ENCODE data around the gene PFDN6. TPM values are rescaled to one million over a fixed set of nuclear protein-coding genes. Genes with fewer than 3 reads are reported as not detected.
"Not testable (repeated sequence)": the region's sequence is repeated elsewhere in the genome, so short reads cannot be mapped to it uniquely, and the experiment has no call there.

PFDN6 gene
- polyA plus RNA-seq, 4 donors: 83.9 to 183 (median 147) TPM

- FAIRE-seq (no peak), DNase-seq (peak in 1 of 2 donors; percentile 43)
- H3K36me3 ChIP-seq (ENCODE audit: control insufficient read depth in 3 of 3, insufficient read depth in 2 of 3, low read depth in 1 of 3, low read length in 3 of 3): peaks cover 13 to 53% (median 17%) of the 10 kb centered on the region in 3 donors
- peak overlapping the region; percentile 60 to 85 (median 69) for H3K4me3 ChIP-seq (ENCODE audit: low read depth in 1 of 3, low read length in 3 of 3)
- no peaks in the 10 kb centered on the region for H3K27me3 ChIP-seq (ENCODE audit: control insufficient read depth in 3 of 3, insufficient read depth in 3 of 3, low read length in 3 of 3)
- peaks cover 0 to 36% (median 2%) of the 10 kb centered on the region in 3 donors for H3K4me1 ChIP-seq (ENCODE audit: control insufficient read depth in 3 of 3, insufficient read depth in 2 of 3, low read depth in 1 of 3, low read length in 2 of 3)
- 0 to 2% (median 1%) methylated on average over 7 of the region's 7 CpGs for WGBS, 3 donors
- H3K9me3 ChIP-seq (ENCODE audit: control insufficient read depth in 2 of 2, insufficient read depth in 1 of 2, low read depth in 1 of 2, low read length in 1 of 2): no peaks in the 10 kb centered on the region
- peak overlapping the region; percentile 87 to 99 (median 91) for H3K27ac ChIP-seq (ENCODE audit: low read depth in 1 of 3, low read length in 2 of 3)
Observed at GRCh38 chr6:33271117-33271467, 18.3 kb upstream of the PFDN6 start.

DNA sequence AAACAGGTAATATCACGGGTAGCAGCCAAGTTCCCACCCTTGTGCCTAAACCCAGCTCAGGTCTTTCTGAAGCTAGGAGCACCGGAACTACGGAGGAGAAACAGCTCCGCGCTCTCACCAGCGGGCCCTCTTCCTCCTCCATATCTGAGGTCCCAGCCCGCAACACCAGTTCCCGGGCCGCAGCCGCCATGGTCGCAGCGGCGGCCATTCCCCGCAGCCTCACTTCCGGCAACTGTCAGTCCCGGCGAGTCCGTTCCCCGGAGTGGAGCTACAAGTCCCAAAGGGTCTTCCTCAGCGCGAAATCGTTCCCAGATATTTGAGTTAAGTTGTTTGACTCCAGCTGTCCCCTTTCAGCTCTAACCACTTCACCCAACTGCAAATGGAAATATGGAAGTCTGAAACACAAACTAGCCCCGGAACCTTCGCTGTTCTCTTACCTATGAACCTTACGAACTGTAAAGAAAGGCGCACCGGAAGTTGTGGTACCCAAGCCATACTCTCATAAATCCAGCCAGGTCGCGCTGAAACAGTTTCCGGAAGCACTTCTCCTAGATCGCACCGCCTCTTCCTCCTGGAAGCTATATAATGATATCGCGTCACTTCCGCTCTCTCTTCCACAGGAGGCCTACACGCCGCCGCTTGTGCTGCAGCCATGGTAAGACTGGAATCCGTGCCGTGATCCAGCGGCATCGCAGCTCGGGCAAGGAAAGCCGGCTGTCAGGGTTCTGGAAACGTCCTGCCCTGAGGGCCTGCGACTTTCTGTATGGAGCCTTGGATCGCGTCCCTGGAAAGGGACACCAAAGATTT, 17.7 kb upstream of the PFDN6 start, which contains the start of the genes RPS18 and VPS52:
TSS of gene RPS18 (plus strand) at position 608 of the 807 bp plus-strand sequence. CDS start at position 653, 45 bp downstream.
TSS of gene VPS52 (minus strand) at position 409 of the 807 bp plus-strand sequence. CDS start at position 208, 201 bp downstream.
- H3K27me3 ChIP-seq (ENCODE audit: control insufficient read depth in 3 of 3, insufficient read depth in 3 of 3, low read length in 3 of 3): no peaks in the 10 kb centered on the region
- FAIRE-seq: no peak
- no peaks in the 10 kb centered on the region for H3K9me3 ChIP-seq (ENCODE audit: control insufficient read depth in 2 of 2, insufficient read depth in 1 of 2, low read depth in 1 of 2, low read length in 1 of 2)
- H3K27ac ChIP-seq (ENCODE audit: low read depth in 1 of 3, low read length in 2 of 3): peak within 1 kb of the TSS; percentile 87 to 99 (median 91)
- 0% methylated on average over 48 of the region's 48 CpGs for whole genome bisulfite sequencing, 3 donors
- H3K4me3 ChIP-seq (ENCODE audit: low read depth in 1 of 3, low read length in 3 of 3): peak within 1 kb of the TSS; percentile 60 to 85 (median 69)
- peak; percentile 98 to 99 for DNase-seq
- peaks cover 13 to 53% (median 14%) of the 10 kb centered on the region in 3 donors for H3K36me3 ChIP-seq (ENCODE audit: control insufficient read depth in 3 of 3, insufficient read depth in 2 of 3, low read depth in 1 of 3, low read length in 3 of 3)
- peaks cover 0 to 41% (median 2%) of the 10 kb centered on the region in 3 donors for H3K4me1 ChIP-seq (ENCODE audit: control insufficient read depth in 3 of 3, insufficient read depth in 2 of 3, low read depth in 1 of 3, low read length in 2 of 3)

- DNase-seq (no peak), FAIRE-seq (no peak)
- Histone ChIP-seq H3K4me1 (ENCODE audit: control insufficient read depth in 3 of 3, insufficient read depth in 2 of 3, low read depth in 1 of 3, low read length in 2 of 3) (peaks cover 0 to 44% (median 2%) of the 10 kb centered on the region in 3 donors), H3K36me3 (ENCODE audit: control insufficient read depth in 3 of 3, insufficient read depth in 2 of 3, low read depth in 1 of 3, low read length in 3 of 3) (peaks cover 5 to 48% (median 6%) of the 10 kb centered on the region in 3 donors), H3K27ac (ENCODE audit: low read depth in 1 of 3, low read length in 2 of 3) (peak overlapping the region; percentile 66 to 88 (median 82)), H3K9me3 (ENCODE audit: control insufficient read depth in 2 of 2, insufficient read depth in 1 of 2, low read depth in 1 of 2, low read length in 1 of 2) (no peaks in the 10 kb centered on the region), H3K4me3 (ENCODE audit: low read depth in 1 of 3, low read length in 3 of 3) (peak overlapping the region; percentile 60 to 69 (median 64)), H3K27me3 (ENCODE audit: control insufficient read depth in 3 of 3, insufficient read depth in 3 of 3, low read length in 3 of 3) (no peaks in the 10 kb centered on the region)
- WGBS, 3 donors: 2 to 5% (median 4%) methylated on average over 22 of the region's 22 CpGs
Observed at GRCh38 chr6:33272275-33273128, 16.9 kb upstream of the PFDN6 start.

DNA sequence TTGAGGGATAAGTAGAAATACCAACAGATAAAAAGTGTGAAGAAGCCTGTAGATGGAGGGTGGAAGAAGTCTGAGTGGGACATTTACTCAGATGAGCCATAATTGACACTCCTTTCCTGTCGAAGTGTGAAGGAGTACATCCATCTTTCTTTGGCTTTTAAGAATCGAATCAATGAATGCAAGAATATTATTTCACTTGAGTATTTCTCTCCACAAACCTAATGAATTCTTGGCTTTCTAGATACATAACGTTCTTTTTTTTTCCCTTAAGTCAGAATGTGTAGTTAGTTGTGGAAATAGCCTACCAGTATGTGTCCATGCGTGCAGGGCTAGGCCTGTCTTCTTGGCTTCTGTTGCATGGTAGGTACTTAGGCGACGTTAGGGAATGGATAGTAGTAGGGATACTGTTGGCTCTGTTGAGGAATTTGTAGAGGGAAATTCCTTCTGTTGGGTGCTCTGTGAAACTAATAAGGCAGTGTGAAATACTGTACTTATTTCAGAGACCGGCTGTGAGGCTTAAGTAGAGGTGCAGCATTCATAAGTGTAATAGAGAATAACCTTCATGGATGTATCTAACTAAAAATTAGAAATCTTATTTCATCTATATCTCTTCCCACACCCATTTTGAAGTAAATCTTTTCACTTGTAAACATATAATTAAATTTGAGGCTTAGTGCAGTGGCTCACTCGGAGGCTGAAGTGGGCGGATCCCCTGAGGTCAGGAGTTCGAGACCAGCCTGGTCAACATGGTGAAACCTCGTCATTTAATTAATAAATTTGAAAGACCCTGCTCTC, 16.1 kb upstream of the PFDN6 start:
- Histone ChIP-seq H3K4me1 (ENCODE audit: control insufficient read depth in 3 of 3, insufficient read depth in 2 of 3, low read depth in 1 of 3, low read length in 2 of 3) (peaks cover 0 to 48% (median 2%) of the 10 kb centered on the region in 3 donors), H3K27me3 (ENCODE audit: control insufficient read depth in 3 of 3, insufficient read depth in 3 of 3, low read length in 3 of 3) (no peaks in the 10 kb centered on the region), H3K27ac (ENCODE audit: low read depth in 1 of 3, low read length in 2 of 3) (peak overlapping the region in 2 of 3 donors; percentile 82 to 88), H3K9me3 (ENCODE audit: control insufficient read depth in 2 of 2, insufficient read depth in 1 of 2, low read depth in 1 of 2, low read length in 1 of 2) (no peaks in the 10 kb centered on the region), H3K4me3 (ENCODE audit: low read depth in 1 of 3, low read length in 3 of 3) (peak overlapping the region in 2 of 3 donors; percentile 60 to 69), H3K36me3 (ENCODE audit: control insufficient read depth in 3 of 3, insufficient read depth in 2 of 3, low read depth in 1 of 3, low read length in 3 of 3) (peaks cover 0 to 48% (median 6%) of the 10 kb centered on the region in 3 donors)
- DNase-seq: no peak
- no peak for FAIRE-seq
- WGBS, 3 donors: 16 to 38% (median 20%) methylated on average over 11 of the region's 11 CpGs

DNA sequence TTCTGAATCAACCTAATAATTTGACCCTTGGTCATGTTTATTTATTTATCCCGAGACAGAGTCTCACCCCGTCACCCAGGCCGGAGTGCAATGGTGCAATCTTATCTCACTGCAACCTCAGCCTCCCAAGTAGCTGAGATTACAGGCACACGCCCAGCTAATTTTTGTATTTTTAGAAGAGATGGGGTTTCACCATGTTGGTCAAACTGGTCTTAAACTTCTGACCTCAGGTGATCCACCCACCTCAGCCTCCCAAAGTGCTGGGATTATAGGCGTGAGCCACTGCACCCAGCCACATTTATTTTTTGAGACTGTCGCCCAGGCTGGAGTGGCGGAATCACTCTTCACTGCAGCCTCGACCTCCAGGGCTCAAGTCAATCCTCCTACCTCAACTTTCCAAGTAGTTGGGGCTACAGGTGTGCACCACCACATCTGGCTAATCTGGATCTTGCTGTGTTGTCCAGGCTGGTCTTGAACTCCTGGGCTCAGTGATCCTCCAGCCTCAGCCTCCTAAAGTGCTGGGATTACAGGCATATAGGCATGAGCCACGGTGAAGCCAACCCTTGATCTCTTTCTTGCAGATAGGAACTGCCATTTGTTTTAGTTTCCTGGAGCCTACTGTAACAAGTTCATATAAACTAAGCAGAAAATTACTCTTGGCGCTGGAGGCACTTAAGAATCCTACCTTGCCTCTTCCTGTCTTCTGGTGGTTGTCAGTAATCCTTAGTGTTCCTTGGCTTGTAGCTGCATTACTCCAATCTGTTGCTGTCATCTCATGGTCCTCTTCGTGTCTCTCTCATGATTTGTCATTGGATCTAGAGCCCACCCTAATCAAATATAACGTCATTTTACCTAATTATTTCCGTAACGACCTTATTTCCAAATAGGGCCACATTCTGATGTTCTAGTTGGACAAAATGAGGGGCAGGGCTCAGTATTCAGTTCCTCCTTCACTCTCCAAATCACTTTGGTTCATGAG, 15.2 kb upstream of the PFDN6 start:
- DNase-seq (peak in 1 of 2 donors; percentile 33), FAIRE-seq (no peak)
- H3K4me3 ChIP-seq (ENCODE audit: low read depth in 1 of 3, low read length in 3 of 3): peak overlapping the region in 1 of 3 donors; percentile 8
- peaks cover 0 to 48% (median 2%) of the 10 kb centered on the region in 3 donors for H3K4me1 ChIP-seq (ENCODE audit: control insufficient read depth in 3 of 3, insufficient read depth in 2 of 3, low read depth in 1 of 3, low read length in 2 of 3)
- H3K27me3 ChIP-seq (ENCODE audit: control insufficient read depth in 3 of 3, insufficient read depth in 3 of 3, low read length in 3 of 3): no peaks in the 10 kb centered on the region
- H3K27ac ChIP-seq (ENCODE audit: low read depth in 1 of 3, low read length in 2 of 3): peak overlapping the region in 1 of 3 donors; percentile 47
- peaks cover 1 to 51% (median 4%) of the 10 kb centered on the region in 3 donors for H3K36me3 ChIP-seq (ENCODE audit: control insufficient read depth in 3 of 3, insufficient read depth in 2 of 3, low read depth in 1 of 3, low read length in 3 of 3)
- H3K9me3 ChIP-seq (ENCODE audit: control insufficient read depth in 2 of 2, insufficient read depth in 1 of 2, low read depth in 1 of 2, low read length in 1 of 2): no peaks in the 10 kb centered on the region
- 27 to 48% (median 31%) methylated on average over 14 of the region's 14 CpGs for WGBS, 3 donors

DNA sequence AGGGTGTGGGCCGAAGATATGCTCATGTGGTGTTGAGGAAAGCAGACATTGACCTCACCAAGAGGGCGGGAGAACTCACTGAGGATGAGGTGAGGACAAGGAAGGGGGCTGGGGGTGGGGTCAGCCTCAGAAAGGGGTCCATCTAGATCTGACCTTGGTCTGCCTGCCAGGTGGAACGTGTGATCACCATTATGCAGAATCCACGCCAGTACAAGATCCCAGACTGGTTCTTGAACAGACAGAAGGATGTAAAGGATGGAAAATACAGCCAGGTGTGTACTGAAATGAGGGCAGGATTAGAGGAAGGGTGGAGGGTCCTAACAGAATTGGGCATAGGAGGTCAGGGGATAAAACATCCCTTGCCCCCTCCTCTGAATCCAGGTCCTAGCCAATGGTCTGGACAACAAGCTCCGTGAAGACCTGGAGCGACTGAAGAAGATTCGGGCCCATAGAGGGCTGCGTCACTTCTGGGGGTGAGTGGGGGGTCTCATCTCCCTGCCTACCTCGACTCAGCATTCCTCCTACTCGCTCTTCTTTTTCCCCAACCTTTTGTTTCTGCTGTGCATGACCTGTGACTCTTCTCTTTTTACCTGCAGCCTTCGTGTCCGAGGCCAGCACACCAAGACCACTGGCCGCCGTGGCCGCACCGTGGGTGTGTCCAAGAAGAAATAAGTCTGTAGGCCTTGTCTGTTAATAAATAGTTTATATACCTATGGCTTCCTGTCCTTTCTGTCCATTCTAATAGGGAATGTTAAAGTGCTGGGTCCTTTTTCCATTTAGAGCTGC, 13.4 kb upstream of the PFDN6 start:
- not testable (repeated sequence) for DNase-seq

DNA sequence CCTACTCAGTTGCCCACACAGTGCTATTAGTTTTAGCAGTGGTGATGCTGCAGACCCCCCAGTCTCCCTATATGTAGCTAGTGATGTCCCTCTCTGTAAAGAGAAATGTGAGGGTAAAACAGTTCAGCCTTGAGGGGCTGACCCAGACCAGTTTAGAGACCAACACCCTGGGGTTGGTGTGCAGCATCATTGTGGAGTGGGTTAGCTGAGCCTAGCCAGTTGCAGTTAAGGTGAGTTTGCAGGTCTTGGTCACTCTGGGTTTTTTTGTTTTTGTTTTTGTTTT, 12.9 kb upstream of the PFDN6 start:
- no peaks in the 10 kb centered on the region for H3K9me3 ChIP-seq (ENCODE audit: control insufficient read depth in 2 of 2, insufficient read depth in 1 of 2, low read depth in 1 of 2, low read length in 1 of 2)
- no peaks in the 10 kb centered on the region for H3K27me3 ChIP-seq (ENCODE audit: control insufficient read depth in 3 of 3, insufficient read depth in 3 of 3, low read length in 3 of 3)
- FAIRE-seq (no peak), DNase-seq (no peak)
- peak overlapping the region; percentile 69 to 91 (median 89) for H3K27ac ChIP-seq (ENCODE audit: low read depth in 1 of 3, low read length in 2 of 3)
- H3K36me3 ChIP-seq (ENCODE audit: control insufficient read depth in 3 of 3, insufficient read depth in 2 of 3, low read depth in 1 of 3, low read length in 3 of 3): peaks cover 4 to 70% (median 7%) of the 10 kb centered on the region in 3 donors
- peak overlapping the region; percentile 61 to 75 (median 62) for H3K4me3 ChIP-seq (ENCODE audit: low read depth in 1 of 3, low read length in 3 of 3)
- peaks cover 0 to 48% (median 2%) of the 10 kb centered on the region in 3 donors for H3K4me1 ChIP-seq (ENCODE audit: control insufficient read depth in 3 of 3, insufficient read depth in 2 of 3, low read depth in 1 of 3, low read length in 2 of 3)

More for the DNA sequence above, 13.4 kb upstream of the PFDN6 start:
- Histone ChIP-seq H3K36me3 (ENCODE audit: control insufficient read depth in 3 of 3, insufficient read depth in 2 of 3, low read depth in 1 of 3, low read length in 3 of 3) (peaks cover 4 to 66% (median 7%) of the 10 kb centered on the region in 3 donors), H3K4me3 (ENCODE audit: low read depth in 1 of 3, low read length in 3 of 3) (peak overlapping the region in 1 of 3 donors; percentile 62), H3K27ac (ENCODE audit: low read depth in 1 of 3, low read length in 2 of 3) (peak overlapping the region; percentile 69 to 91 (median 89)), H3K4me1 (ENCODE audit: control insufficient read depth in 3 of 3, insufficient read depth in 2 of 3, low read depth in 1 of 3, low read length in 2 of 3) (peaks cover 0 to 50% (median 2%) of the 10 kb centered on the region in 3 donors)
- H3K9me3 ChIP-seq (ENCODE audit: control insufficient read depth in 2 of 2, insufficient read depth in 1 of 2, low read depth in 1 of 2, low read length in 1 of 2); H3K27me3 ChIP-seq (ENCODE audit: control insufficient read depth in 3 of 3, insufficient read depth in 3 of 3, low read length in 3 of 3); FAIRE-seq: not testable (repeated sequence)
- 51 to 60% (median 55%) methylated on average over 16 of the region's 16 CpGs for WGBS, 3 donors

Data from small intestine (tissue), 7 donors.